BE2C (cell line): ENCODE data around the gene PLVAP.

Experiments used
- DNase-seq: peaks from one replicate; pipeline ENCODE4 v3.0.0-alpha.2; 2020
- H3K27me3 ChIP-seq: fragments of 250-450 bp; sonication (Bioruptor Pico); 2 replicates; pipeline ENCODE4 v1.5.1; 2020; ENCODE audit warnings: mild to moderate bottlenecking
- H3K36me3 ChIP-seq: fragments of 250-450 bp; sonication (Bioruptor Pico); 2 replicates; pipeline ENCODE4 v1.5.1; 2020; ENCODE audit warnings: mild to moderate bottlenecking
- H3K4me1 ChIP-seq: fragments of 250-450 bp; sonication (Bioruptor Pico); 2 replicates; pipeline ENCODE4 v1.5.1; 2020
- H3K4me3 ChIP-seq: 2 replicates; pipeline ENCODE4 v1.5.1; 2011; ENCODE audit warnings: low read depth, low read length
- H3K9me3 ChIP-seq: fragments of 250-450 bp; sonication (Bioruptor Pico); 2 replicates; pipeline ENCODE4 v1.5.1; 2020
- TF ChIP-seq, protein P1 (sequence below): IDR thresholded peaks from 2 replicates; pipeline ENCODE4 v1.5.1; 2012; ENCODE audit warnings: mild to moderate bottlenecking, low read depth, low read length

Gene PLVAP

DNA sequence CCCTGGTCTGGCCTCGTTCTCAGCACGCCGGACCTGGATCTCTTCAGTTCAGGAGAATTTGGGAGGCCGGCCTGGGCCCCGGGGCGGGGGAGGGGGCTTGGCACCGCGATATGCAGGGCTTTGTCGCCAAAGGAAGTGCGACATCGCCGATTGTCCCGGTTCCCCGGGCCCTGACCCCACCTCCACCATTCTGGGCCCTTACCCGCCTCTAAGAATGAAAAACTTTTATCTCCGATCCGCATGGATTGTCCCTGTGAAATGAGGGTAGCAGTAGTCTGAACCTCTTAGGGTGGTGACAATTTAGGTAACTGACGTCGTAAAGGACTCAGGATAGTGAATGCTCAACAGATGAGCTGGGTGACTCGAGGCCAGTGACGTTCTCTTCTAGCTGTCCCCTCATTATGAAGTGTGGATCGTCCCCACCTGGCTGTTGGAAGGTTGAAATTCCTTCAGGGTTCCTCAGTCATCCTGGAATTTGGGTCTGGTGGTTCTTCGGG lies 67.1 kb downstream of the PLVAP start:
- Histone ChIP-seq H3K9me3 (no peaks in the 10 kb centered on the region), H3K36me3 (peaks cover 11% of the 10 kb centered on the region), H3K4me1 (no peaks in the 10 kb centered on the region), H3K27me3 (no peaks in the 10 kb centered on the region), H3K4me3 (peak overlapping the region; percentile 88)
- TF ChIP-seq, protein P1, sequence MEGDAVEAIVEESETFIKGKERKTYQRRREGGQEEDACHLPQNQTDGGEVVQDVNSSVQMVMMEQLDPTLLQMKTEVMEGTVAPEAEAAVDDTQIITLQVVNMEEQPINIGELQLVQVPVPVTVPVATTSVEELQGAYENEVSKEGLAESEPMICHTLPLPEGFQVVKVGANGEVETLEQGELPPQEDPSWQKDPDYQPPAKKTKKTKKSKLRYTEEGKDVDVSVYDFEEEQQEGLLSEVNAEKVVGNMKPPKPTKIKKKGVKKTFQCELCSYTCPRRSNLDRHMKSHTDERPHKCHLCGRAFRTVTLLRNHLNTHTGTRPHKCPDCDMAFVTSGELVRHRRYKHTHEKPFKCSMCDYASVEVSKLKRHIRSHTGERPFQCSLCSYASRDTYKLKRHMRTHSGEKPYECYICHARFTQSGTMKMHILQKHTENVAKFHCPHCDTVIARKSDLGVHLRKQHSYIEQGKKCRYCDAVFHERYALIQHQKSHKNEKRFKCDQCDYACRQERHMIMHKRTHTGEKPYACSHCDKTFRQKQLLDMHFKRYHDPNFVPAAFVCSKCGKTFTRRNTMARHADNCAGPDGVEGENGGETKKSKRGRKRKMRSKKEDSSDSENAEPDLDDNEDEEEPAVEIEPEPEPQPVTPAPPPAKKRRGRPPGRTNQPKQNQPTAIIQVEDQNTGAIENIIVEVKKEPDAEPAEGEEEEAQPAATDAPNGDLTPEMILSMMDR, result no peak
- no peak for DNase-seq

GRCh38 chr19:17309198-17309964 lies 67.8 kb downstream of the PLVAP start, which contains the start of gene DDA1:
DDA1 (plus strand) TSS chr19:17309563; CDS start chr19:17309655, 92 bp downstream.
- Histone ChIP-seq H3K4me1 (peaks cover 3% of the 10 kb centered on the region; the same call in 1 of the 2 replicates), H3K36me3 (peaks cover 6% of the 10 kb centered on the region), H3K4me3 (peak within 1 kb of the TSS; percentile 88), H3K27me3 (no peaks in the 10 kb centered on the region), H3K9me3 (no peaks in the 10 kb centered on the region)
- peak; percentile 100 for DNase-seq
- TF ChIP-seq, protein P1, result no peak

- H3K27me3 ChIP-seq, result no peaks in the 10 kb centered on the region
- peaks cover 6% of the 10 kb centered on the region for H3K4me1 ChIP-seq
- no peak overlapping the region for H3K4me3 ChIP-seq
- no peak for DNase-seq
- TF ChIP-seq, protein P1, result no peak
- no peaks in the 10 kb centered on the region; the same call in none of the 2 replicates for H3K36me3 ChIP-seq
- H3K9me3 ChIP-seq, result no peaks in the 10 kb centered on the region
Measured at GRCh38 chr19:17307876-17308377, 69.2 kb downstream of the PLVAP start.

DNA sequence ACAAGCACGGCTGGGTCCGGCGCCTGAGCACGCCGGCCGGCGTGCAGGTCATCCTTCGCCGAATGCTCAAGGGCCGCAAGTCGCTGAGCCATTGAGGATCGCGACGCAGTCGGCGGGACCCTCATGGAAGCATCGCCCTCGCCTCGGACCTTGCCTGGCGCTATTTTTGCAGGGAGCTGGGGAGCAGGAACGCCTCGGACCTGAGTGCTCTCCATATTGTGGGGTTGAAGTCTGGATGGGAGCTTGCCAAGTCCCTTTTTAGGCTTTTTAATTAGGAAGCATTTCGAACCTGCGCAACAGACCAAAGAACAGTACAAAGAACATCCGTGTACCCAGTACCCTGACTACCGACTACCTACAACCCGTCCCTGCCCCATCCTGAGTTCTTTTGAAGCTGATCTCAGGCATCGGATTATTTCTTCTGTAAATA lies 70.8 kb downstream of the PLVAP start:
- Histone ChIP-seq H3K27me3 (no peaks in the 10 kb centered on the region), H3K4me1 (peaks cover 6% of the 10 kb centered on the region), H3K36me3 (no peaks in the 10 kb centered on the region; the same call in 1 of the 2 replicates), H3K4me3 (peak overlapping the region; percentile 93), H3K9me3 (no peaks in the 10 kb centered on the region)
- TF ChIP-seq, protein P1, result no peak
- DNase-seq, result no peak

DNA sequence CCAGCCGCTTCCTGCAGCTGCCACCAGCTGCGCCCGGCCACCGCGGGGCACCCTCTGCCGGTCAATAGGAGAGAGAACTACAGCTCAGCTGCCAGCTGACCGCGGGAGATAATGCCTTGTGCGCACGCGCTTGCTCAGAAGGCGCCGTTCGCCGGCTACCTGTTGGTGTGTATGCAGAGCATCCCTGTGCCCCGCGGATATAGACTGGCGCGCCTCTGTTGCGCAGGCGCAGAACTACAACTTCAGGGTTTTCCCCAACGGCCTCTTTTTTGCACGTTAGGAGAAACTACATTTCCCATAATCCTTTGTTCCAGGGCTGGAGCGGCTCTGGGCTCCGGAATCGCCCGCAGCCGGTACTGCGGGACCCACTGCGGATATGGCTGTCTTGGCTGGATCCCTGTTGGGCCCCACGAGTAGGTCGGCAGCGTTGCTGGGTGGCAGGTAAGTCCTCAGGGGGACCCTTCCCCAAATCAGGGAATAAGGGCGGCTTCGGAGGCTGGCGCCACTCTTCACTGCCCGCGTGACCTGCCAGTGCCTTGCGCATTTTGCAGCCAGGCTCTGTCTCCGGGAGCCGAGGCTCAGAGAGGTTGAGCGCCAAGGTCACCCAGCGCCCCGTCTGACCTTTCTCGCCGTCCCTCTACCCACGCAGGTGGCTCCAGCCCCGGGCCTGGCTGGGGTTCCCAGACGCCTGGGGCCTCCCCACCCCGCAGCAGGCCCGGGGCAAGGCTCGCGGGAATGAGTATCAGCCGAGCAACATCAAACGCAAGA lies 71.4 kb downstream of the PLVAP start, which contains the start of gene MRPL34:
Gene MRPL34 (plus strand): TSS at position 356 of the 768 bp plus-strand sequence. CDS start 21 bp downstream, at position 377.
- no peaks in the 10 kb centered on the region for H3K9me3 ChIP-seq
- DNase-seq, result peak; percentile 100
- H3K36me3 ChIP-seq, result no peaks in the 10 kb centered on the region
- peaks cover 6% of the 10 kb centered on the region for H3K4me1 ChIP-seq
- TF ChIP-seq, protein P1, result peak; percentile 83
- H3K27me3 ChIP-seq, result no peaks in the 10 kb centered on the region
- peak within 1 kb of the TSS; percentile 93 for H3K4me3 ChIP-seq
